COLO668 (cell line): ENCODE results near the gene AMIGO3.
A peak's percentile ranks its signal among the peaks of the same experiment; 100 is the strongest.
"Not testable (repeated sequence)": the region's sequence is repeated elsewhere in the genome, so short reads cannot be mapped to it uniquely, and the experiment has no call there.

Source experiments
- DNase-seq: peaks from one replicate; lab custom pipeline; 2025; ENCODE audit not compliant: unreplicated experiment; lab: John Stamatoyannopoulos, UW

The AMIGO3 gene

GRCh38 chr3:49712631-49713317, 6.7 kb downstream of the AMIGO3 start:
- no peak for DNase-seq

- no peak for DNase-seq
Measured at GRCh38 chr3:49712166-49712565, 7.3 kb downstream of the AMIGO3 start.

- DNase-seq = no peak
Measured at GRCh38 chr3:49711489-49711888, 8.0 kb downstream of the AMIGO3 start.

- no peak for DNase-seq
Measured at GRCh38 chr3:49709852-49710251, 9.6 kb downstream of the AMIGO3 start.

GRCh38 chr3:49707113-49707480, 12.4 kb downstream of the AMIGO3 start:
- DNase-seq = no peak

- DNase-seq = no peak
Measured at GRCh38 chr3:49706456-49707112, 12.9 kb downstream of the AMIGO3 start.

GRCh38 chr3:49705390-49705960, 14.0 kb downstream of the AMIGO3 start:
- no peak for DNase-seq

- DNase-seq = no peak
Measured at GRCh38 chr3:49704629-49705028, 14.9 kb downstream of the AMIGO3 start.

GRCh38 chr3:49703956-49704355, 15.5 kb downstream of the AMIGO3 start:
- DNase-seq = no peak

- DNase-seq = peak; percentile 48
Measured at GRCh38 chr3:49703443-49703927, 16.0 kb downstream of the AMIGO3 start.

GRCh38 chr3:49702672-49703071, 16.8 kb downstream of the AMIGO3 start:
- DNase-seq = no peak

- peak; percentile 2 for DNase-seq
Measured at GRCh38 chr3:49701388-49702077, 18.0 kb downstream of the AMIGO3 start.

GRCh38 chr3:49700453-49701128, 18.9 kb downstream of the AMIGO3 start:
- no peak for DNase-seq

- DNase-seq = no peak
Measured at GRCh38 chr3:49700014-49700413, 19.5 kb downstream of the AMIGO3 start.

- no peak for DNase-seq
Measured at GRCh38 chr3:49699281-49699979, 20.1 kb downstream of the AMIGO3 start.

GRCh38 chr3:49695350-49696015, 24.0 kb downstream of the AMIGO3 start:
- not testable (repeated sequence) for DNase-seq

GRCh38 chr3:49694409-49695070, 24.9 kb downstream of the AMIGO3 start:
- not testable (repeated sequence) for DNase-seq

- DNase-seq = not testable (repeated sequence)
Measured at GRCh38 chr3:49691481-49691880, 28.0 kb downstream of the AMIGO3 start.

GRCh38 chr3:49690856-49691255, 28.6 kb downstream of the AMIGO3 start:
- DNase-seq = not testable (repeated sequence)
